Measurements from ENCODE around the gene COL18A1.

COL18A1 gene

GRCh38 chr21:45487161-45487806 lies 82.3 kb downstream of the COL18A1 start:
- POLR2A ChIA-PET = no interaction called here
- CTCF ChIA-PET = no interaction called here
- no peak overlapping the region for H3K4me3 ChIP-seq (ENCODE audit: low read depth, low read length)
- DNase-seq (ENCODE audit: low read depth, low spot score) = no peak
- no peak for TF ChIP-seq CTCF (IDR thresholded peaks at IDR 0.05; ENCODE audit: insufficient read depth, low read length, missing control alignments)

GRCh38 chr21:45487891-45488600 lies 83.1 kb downstream of the COL18A1 start:
- ChIA-PET POLR2A (no interaction called here), CTCF (interaction anchor here (1.7 kb wide), 1 partner anchor 8 kb away, joined by 4 read pairs; no protein-coding TSS in a partner anchor)
- TF ChIP-seq CTCF (IDR thresholded peaks at IDR 0.05; ENCODE audit: insufficient read depth, low read length, missing control alignments) = no peak
- no peak overlapping the region for H3K4me3 ChIP-seq (ENCODE audit: low read depth, low read length)
- DNase-seq (ENCODE audit: low read depth, low spot score) = no peak

GRCh38 chr21:45488931-45489721 lies 84.2 kb downstream of the COL18A1 start:
- ChIA-PET CTCF (interaction anchor here (1.0 to 1.7 kb wide), 2 partner anchors 10 to 11 kb away, joined by 3 to 4 read pairs; no protein-coding TSS in a partner anchor), POLR2A (no interaction called here)
- H3K4me3 ChIP-seq (ENCODE audit: low read depth, low read length) = no peak overlapping the region

GRCh38 chr21:45489722-45489982 lies 84.7 kb downstream of the COL18A1 start:
- no peak for TF ChIP-seq CTCF (IDR thresholded peaks at IDR 0.05; ENCODE audit: insufficient read depth, low read length, missing control alignments)
- ChIA-PET POLR2A (no interaction called here), CTCF (interaction anchor here (1.0 to 1.7 kb wide), 2 partner anchors 10 to 11 kb away, joined by 3 to 4 read pairs; no protein-coding TSS in a partner anchor)
- no peak for DNase-seq (ENCODE audit: low read depth, low spot score)
- no peak overlapping the region for H3K4me3 ChIP-seq (ENCODE audit: low read depth, low read length)

More at GRCh38 chr21:45488931-45489721, 84.2 kb downstream of the COL18A1 start:
- TF ChIP-seq CTCF (IDR thresholded peaks at IDR 0.05; ENCODE audit: insufficient read depth, low read length, missing control alignments) = no peak
- DNase-seq (ENCODE audit: low read depth, low spot score) = no peak

GRCh38 chr21:45490049-45490731 lies 85.2 kb downstream of the COL18A1 start:
- DNase-seq (ENCODE audit: low read depth, low spot score) = no peak
- no peak for TF ChIP-seq CTCF (IDR thresholded peaks at IDR 0.05; ENCODE audit: insufficient read depth, low read length, missing control alignments)
- no peak overlapping the region for H3K4me3 ChIP-seq (ENCODE audit: low read depth, low read length)
- ChIA-PET CTCF (interaction anchor here (1.0 to 1.7 kb wide), 2 partner anchors 11 to 12 kb away, joined by 3 to 4 read pairs; no protein-coding TSS in a partner anchor), POLR2A (no interaction called here)

All from AG04449 (cell line).